HG03135 (cell line): Measurements from ENCODE around the gene PLCB2.

ENCODE experiments used
- ATAC-seq: cut with Tn5 transposase; IDR thresholded peaks from one replicate; pipeline ENCODE4 v1.9.1; 2021; ENCODE audit warnings: mild to moderate bottlenecking, moderate library complexity; ENCODE audit not compliant: unreplicated experiment

Gene PLCB2

DNA sequence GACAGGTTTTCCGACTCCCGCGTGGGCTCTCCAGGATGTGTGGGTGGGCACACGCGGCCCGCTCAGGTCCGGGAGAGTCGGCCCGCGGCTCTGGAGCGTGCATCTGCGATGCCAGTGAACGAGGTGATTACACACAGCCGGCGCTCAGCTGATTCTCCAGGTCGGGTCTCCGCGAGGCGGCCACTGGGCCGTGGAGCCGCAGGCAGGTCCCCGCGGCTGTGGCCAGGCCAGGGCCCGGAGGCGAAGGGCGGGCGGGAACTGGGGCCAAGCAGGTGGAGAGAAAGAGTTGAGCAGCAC lies 55.6 kb downstream of the PLCB2 start:
- no peak for ATAC-seq

DNA sequence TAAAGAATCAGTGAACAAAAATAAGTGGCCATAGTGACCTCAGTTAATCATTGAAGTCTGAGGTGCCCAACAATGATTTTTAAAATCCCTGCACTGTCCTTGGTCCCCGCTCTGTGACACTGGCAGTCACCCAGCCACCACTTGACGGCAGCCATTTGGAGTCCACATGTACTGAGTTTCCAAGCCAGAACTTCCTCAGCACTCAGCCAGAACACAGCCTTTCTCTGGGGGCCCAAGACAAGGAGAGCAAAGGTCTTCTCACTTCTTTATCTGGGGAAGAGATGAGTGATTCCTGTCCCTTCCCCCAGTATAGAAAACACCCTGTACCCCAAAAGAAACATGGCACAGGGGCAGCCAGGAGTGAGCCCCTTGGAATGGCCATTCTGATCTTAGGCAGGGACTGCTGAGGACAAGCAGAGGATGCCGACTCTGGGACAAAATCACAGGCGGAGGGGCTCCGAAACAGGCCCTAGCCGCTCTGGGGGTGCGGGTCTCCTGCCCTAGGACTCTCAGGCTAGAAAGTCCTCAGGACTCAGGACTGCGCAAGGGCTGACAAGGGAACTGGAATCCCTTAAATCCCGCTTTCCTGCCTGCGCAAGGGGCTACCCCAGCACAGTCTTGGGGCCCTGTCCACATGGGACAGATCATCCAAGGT lies 56.1 kb downstream of the PLCB2 start:
- ATAC-seq, result no peak

DNA sequence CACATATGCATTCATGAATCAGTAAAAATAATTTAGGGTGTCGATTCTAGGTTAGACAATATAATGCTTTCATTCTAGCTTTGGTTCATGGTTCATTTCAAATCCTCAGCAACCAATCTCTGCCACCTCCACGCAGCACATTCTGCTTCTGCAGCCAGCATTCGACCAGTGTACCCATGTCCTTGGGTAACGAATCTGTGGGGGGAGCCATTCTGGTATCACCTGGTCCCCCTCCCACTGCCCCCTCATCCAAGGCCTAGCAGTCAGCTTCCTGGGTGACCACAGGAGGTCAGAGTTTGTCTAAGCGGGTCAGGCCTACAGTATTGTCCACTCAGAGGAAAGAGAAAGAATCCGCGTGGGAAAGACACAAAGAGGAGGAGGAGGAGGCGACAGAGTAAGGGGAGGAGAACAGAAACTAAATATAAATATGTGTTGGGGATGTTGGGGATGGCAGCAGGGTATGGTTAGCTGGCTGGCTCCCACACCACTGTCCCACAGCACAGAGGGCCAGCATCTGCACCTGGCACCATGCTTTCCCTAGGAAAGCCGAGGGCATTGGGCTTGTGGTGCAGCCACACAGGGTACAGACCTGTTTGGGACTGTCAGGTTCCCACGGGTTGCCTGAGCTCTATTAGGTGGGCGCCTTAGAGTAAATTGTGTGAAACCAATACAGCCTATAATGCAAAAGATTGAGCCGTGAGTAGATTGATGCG lies 56.8 kb downstream of the PLCB2 start:
- ATAC-seq, result no peak

DNA sequence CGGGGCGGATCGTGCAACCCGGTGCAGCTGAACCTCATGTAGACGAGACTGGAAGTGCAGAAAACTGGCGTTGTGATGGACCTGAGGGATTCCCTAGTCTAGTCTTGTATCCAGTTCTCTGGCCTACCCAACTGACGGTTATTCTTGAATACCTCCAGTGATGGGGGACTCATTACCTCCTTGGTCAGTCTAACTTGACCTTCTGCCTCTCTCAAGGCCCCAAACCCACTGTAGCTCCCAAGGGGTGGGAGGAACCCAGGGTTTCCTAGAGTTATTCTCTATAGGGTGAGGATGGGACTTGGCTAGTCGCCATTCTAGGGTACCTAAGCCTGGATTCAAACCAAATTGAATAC lies 57.5 kb downstream of the PLCB2 start:
- no peak for ATAC-seq

DNA sequence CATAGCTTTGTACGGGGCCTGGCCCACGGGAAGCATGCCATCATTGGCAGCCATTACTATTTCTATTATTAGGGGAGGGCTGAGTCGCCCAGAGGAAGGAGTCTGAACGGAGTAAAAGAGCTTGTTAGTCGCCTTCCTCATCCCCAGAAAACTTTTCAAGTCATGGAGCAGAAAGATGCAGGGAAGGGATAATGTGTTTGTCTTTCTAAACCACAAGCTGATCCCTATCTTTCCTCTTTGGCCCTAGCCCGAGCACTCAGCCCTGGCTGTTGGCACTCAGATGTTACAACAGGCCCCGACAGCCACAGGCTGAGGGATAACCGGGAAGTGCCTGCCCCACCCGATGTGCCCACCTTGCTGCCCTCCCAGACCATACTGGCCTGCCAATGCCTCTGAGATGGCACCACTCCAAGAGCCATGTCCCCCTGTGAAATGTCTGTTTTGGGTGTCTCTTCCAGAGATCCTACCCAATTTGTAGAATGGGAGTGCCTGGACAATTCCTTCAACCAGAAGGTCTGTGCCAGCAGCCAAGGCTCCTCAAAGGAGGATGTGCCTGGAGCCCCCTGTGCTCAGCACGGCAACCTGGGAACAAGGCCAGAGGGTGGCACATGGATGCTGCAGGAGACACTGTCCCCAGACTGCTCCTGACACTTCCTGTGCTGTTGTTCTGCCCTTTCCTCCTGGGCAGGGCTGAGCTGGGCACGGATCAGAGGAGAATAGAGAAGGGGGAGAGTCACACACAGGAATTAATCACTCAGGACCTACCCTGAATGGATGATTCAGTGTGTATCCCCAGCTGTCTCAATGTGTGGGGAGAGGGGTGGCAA lies 58.0 kb downstream of the PLCB2 start:
- ATAC-seq, result no peak

DNA sequence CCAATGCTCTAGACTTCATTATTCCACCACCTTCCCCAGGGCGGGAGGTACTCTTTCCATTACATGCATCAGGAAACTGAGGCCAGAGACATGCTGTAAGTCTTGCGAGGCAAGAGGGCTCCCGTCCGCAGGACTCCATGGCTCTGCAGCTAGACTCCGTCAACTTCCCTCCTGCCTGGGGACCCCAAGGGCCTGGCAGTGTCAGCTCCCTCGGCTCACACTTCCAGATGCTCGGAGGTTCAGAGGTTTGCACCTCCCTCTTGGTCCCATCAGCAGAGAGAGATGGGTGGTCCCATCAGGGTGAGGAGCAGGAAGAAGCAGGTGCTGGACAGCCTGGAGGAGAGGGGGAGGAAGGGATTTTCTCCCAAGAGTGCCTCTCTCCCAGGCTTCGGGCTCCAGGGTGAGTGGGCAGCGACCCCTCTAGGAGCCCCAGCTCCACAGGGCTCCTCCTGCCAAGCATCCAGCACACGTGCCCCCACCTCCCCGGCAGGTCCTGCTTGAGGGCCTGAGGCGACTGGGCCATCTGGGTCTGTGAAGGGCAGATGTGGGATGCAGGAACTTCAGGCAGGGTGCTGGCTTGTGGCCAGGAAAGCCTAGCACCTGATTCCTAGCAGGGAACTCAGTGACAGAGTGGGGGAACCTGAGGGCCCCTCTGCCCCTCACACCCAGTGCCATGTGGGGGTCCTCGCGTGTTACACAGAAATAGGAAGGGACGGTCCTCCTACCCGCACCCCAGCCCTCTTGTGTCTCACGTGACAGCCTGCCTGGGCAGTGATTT lies 59.5 kb downstream of the PLCB2 start:
- no peak for ATAC-seq

DNA sequence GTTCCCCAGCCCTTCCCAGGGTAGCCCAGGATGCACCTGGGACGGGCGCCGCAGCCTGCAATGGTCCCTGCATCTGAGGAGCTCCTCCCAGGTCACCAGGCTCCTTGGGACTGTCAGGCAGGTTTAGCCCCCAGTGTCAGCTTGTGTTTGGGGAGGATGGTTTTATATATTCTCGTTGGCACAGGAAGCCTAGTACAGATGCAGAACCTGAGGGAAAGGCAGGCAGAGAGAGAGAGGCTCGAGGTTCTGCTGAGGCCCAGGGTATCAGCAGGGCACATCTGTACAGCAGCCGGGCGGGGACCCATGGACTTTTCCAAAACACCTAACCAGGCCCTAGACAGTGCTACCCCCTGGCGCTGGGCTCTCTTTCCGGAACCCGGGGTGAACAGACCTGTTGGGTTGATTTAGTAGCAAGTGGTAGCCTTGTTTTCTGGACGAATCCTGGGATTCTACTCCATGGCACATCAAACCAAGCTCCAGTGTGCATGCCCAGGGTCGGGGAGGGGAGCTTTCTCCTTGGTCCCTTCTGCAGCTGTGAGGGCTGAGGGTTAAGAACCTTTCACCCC lies 60.2 kb downstream of the PLCB2 start:
- ATAC-seq, result no peak

DNA sequence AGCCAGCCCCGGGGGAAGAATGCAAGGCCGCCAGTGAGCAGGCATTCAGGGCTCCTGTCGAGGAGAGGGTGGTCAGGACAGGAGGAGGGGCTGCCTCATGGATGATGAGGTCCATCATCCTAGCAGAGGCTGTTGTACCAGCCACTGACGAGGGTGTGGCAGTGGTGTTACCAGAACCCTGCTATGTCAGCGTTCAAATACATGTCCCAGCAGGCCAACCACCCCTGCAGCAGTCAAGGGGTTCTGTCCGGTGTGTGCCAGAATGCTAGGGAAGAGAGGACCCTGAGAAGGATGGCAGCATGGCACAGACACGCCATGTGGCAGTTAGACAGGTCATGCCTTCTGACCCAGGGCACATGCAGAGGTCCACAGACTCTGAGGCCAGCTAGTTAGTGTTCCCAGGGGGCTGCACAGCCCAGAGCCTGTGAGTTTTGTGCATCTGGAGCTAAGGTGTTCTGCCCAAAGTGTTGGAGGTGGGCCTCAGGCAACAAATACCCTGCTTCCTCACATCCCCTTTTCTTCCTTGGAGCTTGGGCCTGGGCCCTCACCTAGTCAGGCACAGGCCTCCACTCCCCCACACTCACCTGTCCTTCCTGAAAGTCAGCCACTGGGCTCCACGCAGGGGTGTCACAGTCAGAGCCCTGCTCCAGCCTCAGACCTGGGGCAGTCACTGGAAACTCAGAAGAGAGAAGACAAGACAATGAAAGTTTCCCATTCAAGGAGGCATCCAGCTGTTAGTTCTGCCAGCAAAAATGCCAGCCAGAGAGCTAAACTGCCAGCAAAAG lies 61.0 kb downstream of the PLCB2 start:
- no peak for ATAC-seq

DNA sequence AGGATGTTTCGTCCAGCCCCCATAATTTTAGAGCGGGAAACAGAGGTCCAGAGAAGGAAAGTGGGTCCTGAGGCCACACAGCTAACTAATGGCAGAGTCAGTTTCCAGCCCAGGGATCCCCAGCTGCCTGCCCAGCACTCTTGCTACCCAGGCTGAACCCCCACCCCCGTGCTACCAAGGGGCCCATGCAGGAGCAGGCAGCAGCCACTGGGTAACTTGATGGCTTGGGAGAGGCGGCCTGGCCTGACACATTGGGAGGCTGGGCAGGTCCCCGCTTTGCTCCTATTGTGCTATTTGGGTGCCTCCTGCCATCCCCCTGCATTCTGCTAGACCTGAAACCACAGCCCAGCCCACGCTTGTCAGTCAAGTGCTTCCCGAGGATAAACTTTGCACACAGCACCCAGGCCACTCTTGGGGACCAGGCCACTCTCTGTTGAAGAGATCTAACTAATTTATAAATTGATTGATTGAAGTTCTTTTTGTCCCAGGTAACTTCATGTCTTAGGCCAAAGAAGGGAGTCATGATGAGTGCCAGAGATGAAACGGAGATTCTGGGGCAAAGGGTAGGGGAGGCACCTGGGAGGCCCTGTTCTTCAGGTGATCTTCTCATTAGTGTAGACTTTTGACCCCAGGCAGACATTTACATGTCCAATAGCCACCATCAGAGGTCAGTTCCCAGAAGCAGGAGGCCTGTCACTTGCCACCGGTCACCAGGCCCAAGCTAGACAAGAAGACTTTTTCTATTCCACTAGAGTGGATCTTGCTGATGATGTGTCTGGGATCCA lies 61.9 kb downstream of the PLCB2 start:
- no peak for ATAC-seq

DNA sequence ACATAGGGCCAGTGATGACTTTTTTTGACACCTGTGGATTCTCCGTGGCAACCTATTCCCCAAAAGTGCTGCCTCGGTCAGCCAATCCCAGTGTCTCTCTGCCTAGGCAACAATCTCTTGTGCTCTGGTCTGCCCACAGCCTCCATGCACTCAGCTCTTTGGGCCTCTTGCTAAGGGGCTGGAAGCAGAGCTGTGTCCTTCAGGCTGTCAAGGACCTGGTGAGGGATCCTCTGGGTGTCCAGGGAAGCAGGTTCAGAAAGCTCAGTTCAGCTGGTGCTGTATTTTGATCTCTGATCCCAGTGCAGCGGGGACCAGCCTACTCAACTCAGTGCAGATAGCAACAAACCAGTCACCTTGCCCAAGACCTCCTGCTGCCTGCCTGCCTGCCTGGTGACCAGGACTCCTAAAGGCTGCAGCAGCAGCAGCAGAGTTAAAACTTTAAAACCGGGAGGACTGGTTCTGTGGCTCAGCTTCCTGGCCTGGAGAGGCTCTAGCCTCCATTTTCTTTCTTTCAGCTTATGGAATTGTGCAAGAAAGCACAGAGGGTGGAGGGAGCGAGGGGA lies 62.7 kb downstream of the PLCB2 start:
- ATAC-seq, result no peak

DNA sequence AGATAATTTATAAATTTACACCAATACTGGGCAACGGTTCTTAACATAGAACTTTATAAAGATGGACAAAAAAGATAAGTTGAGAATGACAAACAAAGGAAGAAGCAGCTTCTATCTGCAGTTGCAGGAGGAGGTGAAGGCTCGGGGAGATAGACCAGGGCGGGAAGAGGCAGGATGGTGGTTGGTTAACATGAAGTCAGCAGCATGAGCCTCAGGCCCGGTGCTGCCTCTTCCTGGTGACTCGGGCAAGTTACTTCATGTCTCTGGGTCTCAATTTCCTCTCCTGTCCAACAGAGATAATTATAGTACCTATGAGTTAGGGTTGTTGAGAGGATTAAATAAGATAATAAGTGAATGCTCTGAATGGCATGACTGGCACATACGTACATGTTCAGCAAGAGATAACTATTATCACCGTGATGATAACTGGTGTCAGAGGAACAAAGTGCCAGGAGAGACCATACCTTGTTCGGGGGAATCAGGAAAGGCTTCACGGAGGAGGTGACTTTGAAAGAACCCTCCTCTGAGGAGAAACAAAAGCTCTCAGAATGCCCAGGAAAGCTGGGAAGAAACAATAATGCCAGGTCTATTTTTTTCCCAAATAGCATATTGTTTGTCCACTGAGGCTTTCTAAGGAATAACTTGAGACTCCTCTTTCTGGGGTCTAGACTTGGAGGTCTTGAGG lies 64.5 kb downstream of the PLCB2 start:
- ATAC-seq, result no peak

DNA sequence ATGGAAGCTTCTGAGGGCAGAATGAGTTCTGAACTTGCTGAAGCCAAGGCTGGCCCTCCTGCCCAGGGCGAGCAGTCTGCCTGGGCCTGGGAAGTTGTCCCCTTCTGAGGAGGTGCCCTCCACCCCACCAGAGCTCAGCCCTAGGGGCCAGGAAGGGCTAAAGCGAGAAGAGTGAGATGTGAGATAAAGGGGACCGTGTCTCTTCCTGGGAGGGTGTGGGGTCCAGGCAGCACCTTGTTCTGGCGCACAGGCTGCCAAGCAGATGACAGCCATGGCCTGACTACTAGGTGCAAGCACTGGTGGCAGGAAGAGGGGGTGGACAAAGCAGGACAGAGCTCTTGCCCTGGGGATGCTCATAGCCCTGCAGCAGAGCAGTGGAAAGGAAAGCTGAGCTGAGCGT lies 65.1 kb downstream of the PLCB2 start:
- ATAC-seq, result no peak

DNA sequence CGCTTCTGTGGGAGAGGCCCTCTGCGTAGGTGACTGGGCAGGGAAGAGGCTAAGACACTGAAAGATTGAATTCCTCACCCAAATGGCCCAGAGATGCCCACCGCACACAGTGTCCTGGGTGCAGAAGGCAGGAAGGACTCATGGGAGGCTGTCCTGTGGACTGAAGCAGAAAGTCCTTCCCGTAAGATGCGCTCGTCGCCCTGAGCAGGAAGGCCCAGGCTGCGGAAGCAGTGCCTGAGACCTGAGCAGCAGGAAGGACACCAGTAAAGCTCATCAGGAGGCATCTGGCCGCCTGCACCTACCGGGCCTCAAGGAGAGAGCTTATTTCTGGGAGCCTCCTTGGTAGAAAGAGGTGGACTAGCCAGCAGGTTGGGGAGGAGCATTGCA lies 65.5 kb downstream of the PLCB2 start:
- ATAC-seq, result no peak

DNA sequence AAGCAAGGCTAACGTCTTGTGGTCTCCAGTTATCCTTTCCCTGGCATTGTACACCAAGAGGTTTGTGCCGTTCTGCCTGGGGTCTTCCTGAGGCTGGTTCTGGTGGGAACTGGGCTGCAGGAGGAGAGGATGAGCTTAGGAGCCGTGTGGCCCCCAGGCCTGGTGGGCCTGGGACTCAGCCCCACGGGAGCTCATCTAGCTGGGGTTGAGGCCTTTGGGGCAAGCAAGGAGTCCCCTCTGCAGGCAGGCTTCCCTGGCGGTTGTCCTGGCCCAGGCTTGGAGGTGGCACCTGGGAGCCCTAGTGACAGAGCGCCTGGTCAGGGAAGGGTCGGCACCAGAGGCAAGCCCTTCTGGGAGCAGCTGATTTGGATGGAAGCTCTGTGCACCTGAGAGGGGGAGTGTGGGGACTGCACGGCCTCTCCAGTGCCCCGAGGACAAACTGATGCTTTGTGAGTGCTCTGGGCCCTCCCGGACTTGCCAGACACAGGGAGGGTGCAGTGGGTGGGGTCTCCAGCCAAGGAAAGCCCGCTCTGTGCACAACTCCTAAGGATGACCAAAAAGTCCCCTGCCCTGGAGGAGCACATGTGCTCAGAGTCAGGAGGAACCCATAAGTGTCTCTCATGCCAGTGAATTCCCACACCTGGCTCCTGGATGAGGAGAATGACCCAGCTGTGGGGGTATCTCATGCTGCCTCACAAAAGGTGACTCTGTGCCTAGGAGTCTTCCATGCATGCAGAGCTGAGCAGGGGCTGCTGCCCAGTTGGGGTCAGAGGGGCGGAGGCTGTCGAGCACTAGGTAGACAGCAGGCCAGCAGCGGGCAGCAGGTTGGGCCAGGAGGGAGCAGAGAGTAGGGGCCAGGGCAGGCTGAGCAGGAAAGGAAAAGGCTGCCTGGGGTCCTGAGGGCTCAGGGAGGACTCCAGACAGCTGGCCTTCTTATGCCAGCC lies 66.2 kb downstream of the PLCB2 start:
- no peak for ATAC-seq

DNA sequence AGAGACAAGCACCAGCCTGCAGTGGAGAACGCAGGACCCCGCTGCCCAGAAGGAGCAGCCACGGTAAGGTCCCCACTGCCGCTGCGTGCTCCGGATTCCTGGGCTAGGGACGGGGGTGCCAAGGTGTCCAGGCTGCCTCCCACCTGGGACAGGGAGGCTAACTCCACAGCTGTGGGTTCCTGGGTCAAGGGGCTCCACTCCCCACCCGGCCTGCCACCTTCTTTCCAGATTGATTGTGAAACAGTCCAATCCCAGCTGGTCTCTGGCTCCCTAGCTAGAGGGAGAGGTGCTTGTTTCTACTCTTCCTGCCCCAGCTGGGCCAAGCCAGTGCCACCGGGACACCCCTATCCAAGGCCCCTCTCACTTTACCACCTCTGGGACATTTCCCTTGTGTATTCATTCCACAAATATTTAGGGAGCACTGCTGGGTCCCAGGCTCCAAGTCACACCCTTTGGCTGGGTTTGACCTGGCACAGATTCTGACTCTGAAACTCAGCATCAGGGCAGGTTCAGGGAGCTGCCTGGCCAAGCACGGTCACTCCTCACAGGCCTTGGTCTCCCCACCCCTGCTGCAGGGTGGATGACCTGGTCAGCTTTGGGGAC lies 67.0 kb downstream of the PLCB2 start:
- ATAC-seq, result no peak

DNA sequence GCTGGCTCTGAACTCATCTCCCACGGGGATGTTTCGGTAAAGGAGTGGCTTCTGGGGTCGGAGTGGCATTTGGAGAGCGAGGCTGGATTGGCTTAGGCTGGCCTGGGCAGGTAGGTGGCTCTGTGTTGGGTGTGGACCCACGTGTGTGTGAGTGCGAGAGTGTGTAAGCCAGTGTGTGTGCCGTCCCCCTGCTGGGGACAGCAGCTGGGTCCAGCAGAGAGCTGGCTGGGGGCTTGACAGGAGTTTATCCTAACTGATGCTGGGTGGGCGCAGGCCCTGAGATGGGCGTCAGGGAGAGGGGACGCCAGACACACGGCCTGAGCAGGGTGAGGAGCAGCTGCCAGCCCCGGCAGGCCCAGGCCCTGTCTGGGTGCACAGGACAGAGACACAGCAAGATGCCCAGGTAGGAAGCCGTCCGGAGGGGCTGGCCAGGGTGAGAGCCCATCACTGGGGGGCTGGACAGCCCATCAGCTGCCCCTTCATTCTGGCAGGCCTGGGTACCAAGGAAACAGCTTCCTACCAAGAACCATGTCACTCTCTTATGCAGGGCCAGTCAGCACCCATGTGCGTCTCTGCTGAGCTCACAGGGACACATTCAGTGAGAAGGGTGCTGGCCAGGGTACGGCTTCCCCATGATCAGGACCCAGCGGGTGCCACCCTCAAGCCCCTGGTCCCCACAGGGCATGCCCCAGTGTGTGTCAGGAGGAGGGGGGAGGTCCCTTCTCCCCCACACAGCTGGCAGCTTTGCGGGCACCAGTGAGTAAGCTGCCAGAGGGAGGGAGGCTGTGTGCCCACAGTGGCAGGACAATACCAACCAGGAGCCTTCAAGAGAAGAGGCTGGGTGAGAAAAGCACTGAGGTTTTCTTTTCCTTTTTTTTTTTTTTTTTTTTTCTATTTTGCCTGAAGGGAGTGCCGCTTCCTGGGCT lies 67.8 kb downstream of the PLCB2 start:
- no peak for ATAC-seq
